ENCODE measurements around the gene ECHS1.

Gene ECHS1

GRCh38 chr10:133356549-133357284, 16.4 kb downstream of the ECHS1 start:
- DNase-seq: no peak

- DNase-seq: no peak
Observed at GRCh38 chr10:133355991-133356390, 17.2 kb downstream of the ECHS1 start.

GRCh38 chr10:133355266-133355665, 17.9 kb downstream of the ECHS1 start:
- no peak for DNase-seq

- DNase-seq: no peak
Observed at GRCh38 chr10:133354672-133355240, 18.4 kb downstream of the ECHS1 start.

- no peak for DNase-seq
Observed at GRCh38 chr10:133353988-133354605, 19.1 kb downstream of the ECHS1 start.

GRCh38 chr10:133353202-133353959, 19.8 kb downstream of the ECHS1 start:
- DNase-seq: no peak

GRCh38 chr10:133351408-133352318, 21.5 kb downstream of the ECHS1 start:
- no peak for DNase-seq

- DNase-seq: no peak
Observed at GRCh38 chr10:133350950-133351329, 22.2 kb downstream of the ECHS1 start.

- no peak for DNase-seq
Observed at GRCh38 chr10:133350283-133350949, 22.7 kb downstream of the ECHS1 start.

- no peak for DNase-seq
Observed at GRCh38 chr10:133349577-133350011, 23.6 kb downstream of the ECHS1 start.

- no peak for DNase-seq
Observed at GRCh38 chr10:133349160-133349568, 24.0 kb downstream of the ECHS1 start.

GRCh38 chr10:133347710-133348517, 25.2 kb downstream of the ECHS1 start:
- no peak for DNase-seq

- DNase-seq: no peak
Observed at GRCh38 chr10:133346413-133346812, 26.7 kb downstream of the ECHS1 start.

GRCh38 chr10:133344236-133344635, 28.9 kb downstream of the ECHS1 start:
- DNase-seq: no peak

GRCh38 chr10:133343558-133343957, 29.6 kb downstream of the ECHS1 start:
- no peak for DNase-seq

- DNase-seq: no peak
Observed at GRCh38 chr10:133342942-133343341, 30.2 kb downstream of the ECHS1 start.

- DNase-seq: no peak
Observed at GRCh38 chr10:133341983-133342382, 31.2 kb downstream of the ECHS1 start.

- no peak for DNase-seq
Observed at GRCh38 chr10:133339708-133340380, 33.3 kb downstream of the ECHS1 start.

GRCh38 chr10:133338080-133339071, 34.8 kb downstream of the ECHS1 start:
- no peak for DNase-seq

Measured in activated CD4-positive, alpha-beta T cell treated with anti-CD3 and anti-CD28 coated beads, Interleukin-2, amount 50 U/mL, for 16 hours (primary cell).